Activated T-cell treated with anti-CD3 and anti-CD28 coated beads, Interleukin-2, amount 50 U/mL, for 24 hours (primary cell): ENCODE measurements around the gene PAM.
"Not testable (repeated sequence)": the region's sequence is repeated elsewhere in the genome, so short reads cannot be mapped to it uniquely, and the experiment has no call there.

Experiments
- DNase-seq: peaks from one replicate; pipeline ENCODE4 v3.0.0-alpha.2; 2020
- H3K27ac Mint-ChIP-seq: 2 replicates; pipeline ENCODE4 v1.8.0; 2020; ENCODE audit warnings: mild to moderate bottlenecking, mixed read lengths
- H3K27me3 Mint-ChIP-seq: 2 replicates; pipeline ENCODE4 v1.8.0; 2020; ENCODE audit warnings: mixed read lengths
- H3K36me3 Mint-ChIP-seq: 2 replicates; pipeline ENCODE4 v1.8.0; 2020; ENCODE audit warnings: low read depth, mixed read lengths
- H3K4me1 Mint-ChIP-seq: 2 replicates; pipeline ENCODE4 v1.8.0; 2020; ENCODE audit warnings: low read depth, mixed read lengths
- H3K4me3 Mint-ChIP-seq: 2 replicates; pipeline ENCODE4 v1.8.0; 2020; ENCODE audit warnings: mild to moderate bottlenecking, moderate library complexity, mixed read lengths
- H3K9me3 Mint-ChIP-seq: 2 replicates; pipeline ENCODE4 v1.8.0; 2020; ENCODE audit warnings: mixed read lengths

PAM gene

DNA sequence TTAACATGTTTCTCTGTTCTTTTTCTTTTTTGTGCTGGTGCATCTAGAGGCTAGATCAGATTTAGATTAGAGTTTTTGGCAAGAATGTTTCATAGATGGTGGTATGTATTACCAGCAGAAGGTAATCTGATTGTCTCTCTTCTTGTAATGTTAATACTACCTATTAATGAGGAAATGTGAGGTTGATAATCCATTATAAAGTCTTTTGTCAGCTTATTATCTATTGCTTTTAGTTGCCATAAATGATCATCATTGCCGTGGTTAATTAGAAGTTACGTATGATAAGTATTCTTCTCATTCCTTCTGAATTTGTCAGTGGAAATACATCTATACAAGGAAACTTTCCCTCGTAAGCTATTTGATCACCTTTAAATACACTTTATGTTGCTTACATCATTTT is 135.0 kb downstream of the PAM start:
- Mint-ChIP-seq H3K4me3 (no peak overlapping the region), H3K27me3 (no peaks in the 10 kb centered on the region), H3K9me3 (no peaks in the 10 kb centered on the region), H3K4me1 (peaks cover 10% of the 10 kb centered on the region), H3K27ac (no peak overlapping the region), H3K36me3 (peaks cover 26% of the 10 kb centered on the region)
- DNase-seq = no peak

DNA sequence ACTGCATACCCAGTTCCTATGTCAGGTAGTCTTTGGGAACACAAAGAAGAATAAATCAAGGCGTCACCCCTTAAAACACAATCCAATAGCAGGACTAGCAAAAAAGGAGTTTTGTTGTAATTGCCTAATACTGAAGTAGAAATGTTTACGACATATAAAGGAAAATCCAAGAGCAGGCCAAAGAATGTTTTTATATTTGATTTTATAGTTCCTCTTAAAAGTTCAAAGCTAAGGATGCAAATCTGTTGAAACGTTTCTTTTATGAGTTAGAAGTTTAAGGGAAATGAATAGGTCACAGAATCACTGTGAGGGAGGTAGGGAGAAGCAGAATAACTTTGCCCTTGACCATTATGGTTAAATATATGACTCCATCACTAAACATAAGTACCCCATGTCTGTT is 136.1 kb downstream of the PAM start:
- Mint-ChIP-seq H3K4me1 (peaks cover 8% of the 10 kb centered on the region), H3K27ac (no peak overlapping the region), H3K27me3 (no peaks in the 10 kb centered on the region), H3K36me3 (peaks cover 36% of the 10 kb centered on the region), H3K4me3 (no peak overlapping the region), H3K9me3 (no peaks in the 10 kb centered on the region)
- DNase-seq = no peak

DNA sequence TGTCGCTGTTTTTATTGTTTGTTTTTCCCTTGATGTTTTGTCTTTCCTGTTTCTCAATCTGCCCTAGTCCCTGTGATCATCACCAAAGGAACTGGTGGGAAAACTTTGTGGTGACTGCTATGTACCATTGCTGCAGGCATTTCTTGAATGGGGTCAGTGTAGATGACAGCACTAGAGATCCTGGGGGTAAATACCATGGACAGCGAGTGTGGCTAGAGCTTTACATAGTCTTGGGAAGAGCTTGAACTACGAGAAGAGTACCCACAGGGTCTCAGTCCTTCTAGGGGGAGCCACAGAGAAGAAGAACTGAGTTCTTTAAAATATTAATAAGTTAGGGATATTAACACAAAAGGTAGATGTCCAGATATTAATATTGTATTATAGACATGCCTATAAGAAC is 138.8 kb downstream of the PAM start:
- H3K27ac Mint-ChIP-seq = no peak overlapping the region
- no peaks in the 10 kb centered on the region for H3K9me3 Mint-ChIP-seq
- H3K4me3 Mint-ChIP-seq = no peak overlapping the region
- no peak for DNase-seq
- peaks cover 34% of the 10 kb centered on the region for H3K36me3 Mint-ChIP-seq
- peaks cover 2% of the 10 kb centered on the region for H3K4me1 Mint-ChIP-seq
- H3K27me3 Mint-ChIP-seq = no peaks in the 10 kb centered on the region

DNA sequence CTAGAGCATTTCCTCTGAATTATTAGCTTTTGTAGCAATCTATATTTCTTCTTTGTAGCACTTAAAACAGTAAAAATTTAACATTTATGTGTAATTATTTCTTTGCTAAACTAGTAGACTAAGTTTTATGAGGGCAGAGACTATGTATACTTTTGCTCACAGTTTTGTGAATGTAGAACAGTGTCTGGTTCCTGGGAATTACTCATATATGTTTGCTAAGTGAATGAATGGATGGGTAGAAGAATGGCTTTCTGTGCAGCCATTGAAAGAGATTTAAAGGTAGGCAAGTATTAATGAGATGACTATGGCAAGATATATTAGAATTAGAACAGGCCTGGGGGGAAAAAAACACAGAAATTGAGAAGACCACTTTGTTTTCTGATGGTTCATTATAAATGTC is 140.1 kb downstream of the PAM start:
- Mint-ChIP-seq H3K4me3 (no peak overlapping the region), H3K36me3 (peaks cover 34% of the 10 kb centered on the region), H3K27ac (no peak overlapping the region), H3K9me3 (no peaks in the 10 kb centered on the region), H3K4me1 (peaks cover 2% of the 10 kb centered on the region), H3K27me3 (no peaks in the 10 kb centered on the region)
- no peak for DNase-seq

DNA sequence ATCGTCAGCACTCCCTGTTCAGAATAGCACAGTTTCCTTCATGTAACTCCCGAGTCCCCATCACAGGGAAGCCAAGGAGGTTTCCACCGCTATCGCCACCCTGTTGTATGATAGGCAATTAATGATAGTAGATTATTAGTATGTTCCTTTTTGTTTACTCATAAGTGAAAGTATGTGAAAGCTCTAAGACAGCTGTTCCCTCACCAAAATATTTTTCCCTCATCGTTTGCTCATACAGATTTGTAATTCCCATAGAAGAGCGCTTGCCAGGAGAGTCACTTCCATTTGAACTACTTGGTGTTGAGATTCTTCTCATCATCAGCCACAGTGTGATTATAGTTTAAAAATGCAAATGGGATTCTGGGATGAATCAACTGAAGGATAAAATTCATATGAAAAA is 140.9 kb downstream of the PAM start:
- no peak overlapping the region for H3K4me3 Mint-ChIP-seq
- peaks cover 2% of the 10 kb centered on the region for H3K4me1 Mint-ChIP-seq
- no peaks in the 10 kb centered on the region for H3K9me3 Mint-ChIP-seq
- H3K27ac Mint-ChIP-seq = no peak overlapping the region
- peaks cover 34% of the 10 kb centered on the region for H3K36me3 Mint-ChIP-seq
- no peaks in the 10 kb centered on the region for H3K27me3 Mint-ChIP-seq
- no peak for DNase-seq

DNA sequence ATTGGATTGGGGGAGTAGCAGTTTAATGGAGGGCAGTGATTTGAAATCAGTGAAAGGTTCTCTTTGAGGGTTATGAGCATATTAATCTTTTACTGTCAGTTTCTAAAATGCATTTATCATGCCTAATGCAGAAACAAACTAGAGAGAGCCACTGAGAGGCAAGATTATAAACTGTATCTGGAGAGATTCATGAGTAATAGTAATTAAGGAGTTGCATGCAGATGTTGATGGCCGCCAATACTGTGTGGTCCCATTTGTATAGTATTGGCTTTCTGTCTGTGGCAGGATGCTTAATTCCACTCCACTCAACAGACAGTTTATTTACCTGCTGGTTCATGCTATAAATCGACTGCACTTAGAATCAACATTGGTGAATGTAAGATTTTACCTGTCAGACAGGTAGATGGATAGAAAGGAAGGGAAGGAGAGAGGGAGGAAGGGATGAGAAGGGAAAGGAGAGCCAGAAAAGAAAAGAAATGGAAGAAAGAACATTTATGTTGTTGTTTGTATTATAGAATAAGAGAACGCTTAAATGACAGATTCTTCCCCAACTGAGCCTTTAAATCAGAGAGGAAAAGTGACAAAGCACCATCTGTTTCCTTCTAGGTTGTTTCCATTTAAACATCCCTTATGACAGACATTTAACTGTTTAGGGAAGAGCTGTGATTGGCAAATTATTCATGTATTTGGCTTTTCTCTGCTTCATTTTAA is 146.5 kb downstream of the PAM start:
- Mint-ChIP-seq H3K4me1 (peaks cover 2% of the 10 kb centered on the region), H3K9me3 (peaks cover 9% of the 10 kb centered on the region), H3K4me3 (no peak overlapping the region), H3K27me3 (no peaks in the 10 kb centered on the region), H3K27ac (no peak overlapping the region), H3K36me3 (peaks cover 54% of the 10 kb centered on the region)
- DNase-seq = no peak

DNA sequence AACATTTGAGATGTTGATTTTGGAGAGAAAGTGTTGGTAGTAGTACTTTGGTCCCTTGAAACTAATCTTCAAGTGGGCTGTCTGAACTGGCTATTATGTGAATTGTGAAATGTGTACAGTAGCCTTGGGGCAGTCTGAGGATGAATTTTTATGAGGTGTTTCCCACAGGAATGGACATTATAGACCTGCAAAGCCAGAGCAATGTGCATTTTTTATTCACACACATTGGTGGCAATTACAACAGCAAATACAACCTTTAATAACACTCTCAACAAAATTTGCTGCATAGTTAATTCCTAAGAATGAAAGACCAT is 147.0 kb downstream of the PAM start:
- H3K9me3 Mint-ChIP-seq = peaks cover 14% of the 10 kb centered on the region
- no peak for DNase-seq
- no peaks in the 10 kb centered on the region for H3K27me3 Mint-ChIP-seq
- peaks cover 56% of the 10 kb centered on the region for H3K36me3 Mint-ChIP-seq
- no peak overlapping the region for H3K27ac Mint-ChIP-seq
- H3K4me3 Mint-ChIP-seq = no peak overlapping the region
- H3K4me1 Mint-ChIP-seq = peaks cover 2% of the 10 kb centered on the region

DNA sequence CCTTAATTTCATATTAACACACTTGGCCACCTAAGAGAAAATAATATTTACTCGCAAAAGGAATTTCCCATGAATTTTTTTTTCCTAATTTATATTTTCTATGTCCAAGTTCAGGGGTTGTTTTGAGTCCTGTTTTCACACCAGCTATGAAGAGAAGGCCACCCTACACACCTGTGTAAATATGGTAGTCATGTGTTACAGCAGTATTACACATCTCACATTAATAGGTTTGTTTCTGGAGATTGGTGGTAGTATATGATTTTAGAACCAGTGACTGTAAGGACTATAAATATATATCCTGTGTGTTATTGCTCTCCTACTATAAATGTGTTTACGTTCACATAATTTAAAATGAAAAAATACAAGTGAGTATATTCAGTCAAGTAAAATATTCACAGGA is 147.5 kb downstream of the PAM start:
- no peaks in the 10 kb centered on the region for H3K27me3 Mint-ChIP-seq
- peaks cover 14% of the 10 kb centered on the region for H3K9me3 Mint-ChIP-seq
- H3K27ac Mint-ChIP-seq = no peak overlapping the region
- H3K4me3 Mint-ChIP-seq = no peak overlapping the region
- no peak for DNase-seq
- H3K36me3 Mint-ChIP-seq = peaks cover 57% of the 10 kb centered on the region
- H3K4me1 Mint-ChIP-seq = peaks cover 2% of the 10 kb centered on the region

DNA sequence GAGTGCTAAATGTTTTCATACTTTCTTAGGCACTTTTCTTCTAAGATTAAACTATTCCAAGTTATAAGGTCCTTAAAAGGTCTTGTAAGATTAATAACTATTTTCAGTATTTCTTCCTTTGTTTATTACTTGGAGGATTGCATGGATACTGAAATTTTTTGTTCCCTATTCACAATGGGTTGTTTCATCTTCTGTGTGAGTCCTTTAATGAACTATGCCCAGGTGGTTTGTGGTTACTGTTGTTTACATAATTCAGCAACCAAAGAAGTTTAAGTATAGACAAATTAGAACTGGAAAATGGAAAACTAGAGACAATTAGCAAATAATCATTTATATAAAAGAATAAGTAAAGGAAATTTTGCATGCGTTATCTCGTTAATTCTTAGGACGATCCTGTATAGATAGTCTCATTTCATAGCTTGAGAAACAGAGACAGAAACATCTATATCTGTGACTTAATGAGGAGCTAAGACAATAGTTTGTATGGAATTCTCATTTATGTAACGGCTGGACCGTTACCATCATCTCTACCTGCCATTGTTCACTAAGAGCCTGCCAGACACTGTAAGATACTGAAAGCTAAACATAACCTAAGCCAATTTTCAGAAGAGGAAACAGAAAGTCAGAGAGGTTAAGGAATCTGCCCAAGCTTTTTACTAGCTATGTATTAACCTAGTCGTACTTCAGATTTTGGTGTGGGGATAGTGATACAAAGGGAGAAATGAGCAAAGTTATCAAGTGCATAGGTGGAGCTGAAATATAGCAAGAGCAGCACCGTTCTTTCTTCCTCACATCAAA is 148.2 kb downstream of the PAM start:
- peaks cover 57% of the 10 kb centered on the region for H3K36me3 Mint-ChIP-seq
- no peak overlapping the region for H3K4me3 Mint-ChIP-seq
- peaks cover 14% of the 10 kb centered on the region for H3K9me3 Mint-ChIP-seq
- H3K27ac Mint-ChIP-seq = no peak overlapping the region
- DNase-seq = no peak
- no peaks in the 10 kb centered on the region for H3K27me3 Mint-ChIP-seq
- no peaks in the 10 kb centered on the region for H3K4me1 Mint-ChIP-seq

DNA sequence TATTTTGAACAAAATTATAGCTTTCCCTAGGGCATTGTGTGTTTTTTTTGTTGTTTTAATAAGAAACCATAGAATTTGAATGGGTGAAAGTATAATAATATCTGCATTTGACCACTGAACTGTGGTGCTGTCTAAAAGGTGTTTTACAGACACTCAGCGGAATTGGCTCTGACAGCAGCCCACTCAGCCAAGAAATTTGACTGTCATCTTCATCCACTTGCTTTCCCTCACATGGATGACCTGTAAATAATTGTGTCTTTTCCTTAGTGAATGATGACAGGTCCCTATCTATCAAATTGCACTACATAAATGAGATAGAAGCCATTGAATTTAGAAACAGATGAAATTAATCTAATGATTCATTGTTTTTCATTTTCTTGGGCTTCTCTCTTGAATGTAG is 150.0 kb downstream of the PAM start:
- no peak overlapping the region for H3K27ac Mint-ChIP-seq
- DNase-seq = no peak
- no peak overlapping the region for H3K4me3 Mint-ChIP-seq
- H3K36me3 Mint-ChIP-seq = peaks cover 57% of the 10 kb centered on the region
- H3K27me3 Mint-ChIP-seq = no peaks in the 10 kb centered on the region
- peaks cover 14% of the 10 kb centered on the region for H3K9me3 Mint-ChIP-seq
- H3K4me1 Mint-ChIP-seq = no peaks in the 10 kb centered on the region

DNA sequence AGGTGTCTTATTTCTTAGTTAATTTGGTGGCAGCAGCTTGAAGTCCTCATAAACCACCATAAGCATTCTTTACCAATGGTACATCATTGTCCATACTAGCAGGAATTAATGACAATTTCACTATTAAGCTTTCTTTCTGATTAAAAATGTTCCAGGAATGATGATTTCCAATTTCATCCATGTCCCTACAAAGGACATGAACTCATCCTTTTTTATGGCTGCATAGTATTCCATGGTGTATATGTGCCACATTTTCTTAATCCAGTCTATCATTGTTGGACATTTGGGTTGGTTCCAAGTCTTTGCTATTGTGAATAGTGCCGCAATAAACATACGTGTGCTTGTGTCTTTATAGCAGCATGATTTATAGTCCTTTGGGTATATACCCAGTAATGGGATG is 152.0 kb downstream of the PAM start:
- peaks cover 14% of the 10 kb centered on the region for H3K9me3 Mint-ChIP-seq
- not testable (repeated sequence) for H3K27me3 Mint-ChIP-seq, H3K27ac Mint-ChIP-seq, H3K4me3 Mint-ChIP-seq, DNase-seq
- peaks cover 12% of the 10 kb centered on the region for H3K4me1 Mint-ChIP-seq
- H3K36me3 Mint-ChIP-seq = peaks cover 46% of the 10 kb centered on the region

DNA sequence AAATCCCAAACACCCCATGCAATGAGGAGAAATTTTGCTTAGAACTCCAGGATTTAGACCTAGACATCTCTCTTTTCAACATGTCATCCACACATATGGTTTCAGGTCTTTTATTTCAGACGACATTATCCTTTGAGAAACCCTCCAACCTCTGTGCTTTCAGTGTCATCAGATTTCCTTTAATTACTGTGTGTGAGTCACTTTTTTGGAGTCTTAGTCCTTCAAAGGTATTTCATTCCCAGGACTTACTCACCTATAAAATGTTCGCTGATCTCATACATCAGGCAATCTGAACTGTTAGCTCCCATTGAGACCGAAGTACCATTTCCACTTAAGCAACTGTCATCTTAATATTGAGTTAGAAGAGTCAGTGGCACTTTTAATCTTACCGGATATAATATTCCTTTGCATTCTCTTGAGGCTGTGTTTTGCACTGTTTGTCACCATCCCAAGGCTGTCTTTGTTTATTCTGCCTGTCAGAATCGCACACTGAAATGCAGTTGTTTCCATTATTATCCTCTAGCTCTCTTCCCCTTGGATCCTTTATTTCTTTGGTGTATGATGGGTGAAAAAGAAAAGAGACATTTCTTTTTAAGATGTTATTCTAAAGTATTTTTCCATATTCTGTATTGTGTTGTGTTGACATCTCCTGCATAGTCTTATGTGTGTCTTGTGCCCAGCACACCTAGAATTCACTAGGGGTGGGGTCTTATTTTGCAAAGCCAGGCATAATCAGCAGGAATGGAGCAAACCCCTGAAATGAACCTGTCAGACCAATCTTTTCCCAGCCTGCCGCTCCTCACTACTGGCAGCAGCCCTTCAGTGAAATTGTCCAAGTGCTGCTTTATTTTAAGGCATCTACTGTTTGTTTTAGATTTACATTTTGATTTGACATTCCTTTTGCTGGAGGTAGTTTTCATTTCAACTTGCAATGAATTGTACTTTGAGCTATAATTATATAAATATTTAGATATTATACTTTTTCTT is 155.4 kb downstream of the PAM start:
- DNase-seq = no peak
- Mint-ChIP-seq H3K36me3 (peaks cover 39% of the 10 kb centered on the region), H3K27ac (peak overlapping the region; percentile 6), H3K4me3 (no peak overlapping the region), H3K9me3 (peaks cover 14% of the 10 kb centered on the region), H3K4me1 (peaks cover 12% of the 10 kb centered on the region), H3K27me3 (no peaks in the 10 kb centered on the region)

DNA sequence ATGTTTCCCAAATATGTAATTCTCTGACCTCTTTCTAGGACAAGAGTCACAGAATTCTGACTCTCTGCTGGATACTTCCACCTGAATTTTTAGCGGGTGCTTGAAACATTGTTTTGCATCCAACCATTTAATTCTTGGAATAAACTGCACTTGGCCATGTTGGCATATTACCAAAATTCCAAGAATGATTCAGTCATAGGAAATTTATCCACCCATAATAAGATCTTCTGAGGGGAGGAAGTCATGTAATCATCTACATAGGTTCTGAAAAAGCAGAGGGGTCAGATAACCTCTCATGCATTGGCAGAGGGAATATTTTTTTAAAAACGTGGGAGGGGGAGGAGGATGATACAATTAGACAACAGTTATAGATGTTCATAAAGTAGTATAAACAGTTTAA is 156.9 kb downstream of the PAM start:
- DNase-seq = no peak
- H3K9me3 Mint-ChIP-seq = peaks cover under 1% of the 10 kb centered on the region
- H3K27me3 Mint-ChIP-seq = no peaks in the 10 kb centered on the region
- H3K4me3 Mint-ChIP-seq = no peak overlapping the region
- H3K36me3 Mint-ChIP-seq = peaks cover 26% of the 10 kb centered on the region
- H3K4me1 Mint-ChIP-seq = peaks cover 12% of the 10 kb centered on the region
- H3K27ac Mint-ChIP-seq = no peak overlapping the region

DNA sequence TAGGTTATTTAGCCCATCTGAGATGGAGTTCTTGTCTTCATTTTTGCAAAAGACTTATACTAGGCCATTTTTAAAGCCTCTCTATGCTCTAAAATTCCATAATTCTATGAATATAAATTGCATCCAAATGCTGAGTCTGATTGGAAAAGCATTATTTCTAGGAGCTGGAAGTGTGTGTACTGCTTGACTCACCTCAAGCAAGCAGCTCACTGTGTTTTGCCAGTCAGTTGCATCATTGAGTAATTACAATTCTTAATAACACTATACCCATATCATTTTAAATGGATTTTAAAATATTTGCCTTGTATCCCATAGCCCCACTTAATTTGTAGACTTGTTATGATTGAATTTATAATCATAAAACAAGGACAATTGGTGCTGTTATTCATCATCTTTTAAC is 161.0 kb downstream of the PAM start:
- Mint-ChIP-seq H3K9me3 (no peaks in the 10 kb centered on the region), H3K4me3 (no peak overlapping the region), H3K27ac (no peak overlapping the region), H3K4me1 (peaks cover 4% of the 10 kb centered on the region), H3K36me3 (peaks cover 41% of the 10 kb centered on the region), H3K27me3 (no peaks in the 10 kb centered on the region)
- no peak for DNase-seq
